Bone marrow (tissue), 2 donors: ENCODE data around the gene KCNQ1.

ENCODE experiments used
- DNase-seq, 2 donors: peaks; one replicate each; lab custom pipeline; 2025; lab: John Stamatoyannopoulos, UW

KCNQ1 gene

GRCh38 chr11:2862395-2863275, 417.8 kb downstream of the KCNQ1 start:
- no peak for DNase-seq

GRCh38 chr11:2863276-2863618, 418.4 kb downstream of the KCNQ1 start:
- no peak for DNase-seq

GRCh38 chr11:2864901-2865300, 420.1 kb downstream of the KCNQ1 start:
- DNase-seq = no peak

- DNase-seq = no peak
These were observed 421.2 kb downstream of the KCNQ1 start for GRCh38 chr11:2865922-2866577.

- DNase-seq = no peak
These were observed 422.3 kb downstream of the KCNQ1 start for GRCh38 chr11:2867142-2867541.

GRCh38 chr11:2867722-2868505, 423.1 kb downstream of the KCNQ1 start:
- no peak for DNase-seq

- DNase-seq = no peak
These were observed 423.8 kb downstream of the KCNQ1 start for GRCh38 chr11:2868506-2869133.

GRCh38 chr11:2869134-2869526, 424.3 kb downstream of the KCNQ1 start:
- DNase-seq = no peak

GRCh38 chr11:2869561-2870427, 425.0 kb downstream of the KCNQ1 start:
- no peak for DNase-seq

- DNase-seq = no peak
These were observed 425.7 kb downstream of the KCNQ1 start for GRCh38 chr11:2870460-2870859.

- DNase-seq = no peak
These were observed 426.3 kb downstream of the KCNQ1 start for GRCh38 chr11:2870969-2871680.

GRCh38 chr11:2874963-2875362, 430.2 kb downstream of the KCNQ1 start:
- DNase-seq = no peak

- DNase-seq = no peak
These were observed 432.7 kb downstream of the KCNQ1 start for GRCh38 chr11:2877474-2877873.

- DNase-seq = no peak
These were observed 434.0 kb downstream of the KCNQ1 start for GRCh38 chr11:2878782-2879181.

- no peak for DNase-seq
These were observed 435.8 kb downstream of the KCNQ1 start for GRCh38 chr11:2880646-2881045.

- DNase-seq = no peak
These were observed 436.5 kb downstream of the KCNQ1 start for GRCh38 chr11:2881076-2881980.

GRCh38 chr11:2881981-2882375, 437.2 kb downstream of the KCNQ1 start:
- DNase-seq = no peak

- DNase-seq = no peak
These were observed 437.7 kb downstream of the KCNQ1 start for GRCh38 chr11:2882396-2883110.

- no peak for DNase-seq
These were observed 438.8 kb downstream of the KCNQ1 start for GRCh38 chr11:2883640-2883978.
